Right lobe of liver (tissue), 6 donors: Measurements from ENCODE around the gene RAB35. TPM values are rescaled to one million over a fixed set of nuclear protein-coding genes. Genes with fewer than 3 reads are reported as not detected.

ENCODE experiments used
- ATAC-seq, 4 donors: fragments of 200-7000 bp; cut with Tn5 transposase; one replicate each; pipeline ENCODE4 v1.9.1; 2020; ENCODE audit warnings: mild to moderate bottlenecking in 4 of 4, moderate library complexity in 4 of 4
- DNase-seq, 3 donors: peaks; one replicate each; pipeline ENCODE4 v3.0.0-alpha.2; 2020
- H3K27ac ChIP-seq, 3 donors: fragments of 200-600 bp; one replicate each; pipeline ENCODE4 v1.8.0; 2022
- H3K27me3 ChIP-seq, 2 donors: fragments of 200-600 bp; one replicate each; pipeline ENCODE4 v1.8.0; 2022
- H3K36me3 ChIP-seq, 4 donors: fragments of 200-600 bp; sonication (generic) in 1 of 4; one replicate each; pipeline versions ENCODE4 v1.5.1 to v1.8.0; 2017 to 2022; ENCODE audit warnings: control low read depth in 1 of 4
- H3K4me1 ChIP-seq, 4 donors: fragments of 200-600 bp; sonication (generic) in 1 of 4; one replicate each; pipeline versions ENCODE4 v1.5.1 to v1.8.0; 2017 to 2022; ENCODE audit warnings: control low read depth in 1 of 4
- H3K4me3 ChIP-seq, 3 donors: fragments of 200-600 bp; one replicate each; pipeline ENCODE4 v1.8.0; 2022
- H3K9me3 ChIP-seq, 4 donors: fragments of 200-600 bp; sonication (generic) in 1 of 4; one replicate each; pipeline versions ENCODE4 v1.5.1 to v1.8.0; 2017 to 2022; ENCODE audit warnings: control low read depth in 1 of 4
- POLR2A ChIP-seq: fragments of 450-650 bp; IDR thresholded peaks from one replicate; pipeline ENCODE4 v1.6.1; 2017; ENCODE audit warnings: antibody characterized with exemption, mild to moderate bottlenecking
- WGBS: methylation state at CpG from one replicate; pipeline ENCODE4 v1.1.6; 2018; ENCODE audit warnings: low coverage, low lambda C conversion rate; ENCODE audit not compliant: insufficient coverage; ENCODE audit errors: missing lambda C conversion rate; 5-methylcytosine and 5-hydroxymethylcytosine counted together
- intact Hi-C, 2 donors: fragments of 100-400 bp; cut with DNase I; formaldehyde crosslinking; loops; one replicate each; pipeline versions ENCODE4 v1.11.2 to v1.14.1; 2022
- total RNA-seq, 6 experiments: library from RNA; depleted of rRNA in 2 of 6; stranded (reverse); fragments of >200 nt in 2 of 6; fragmentation: NEBNext Ultra II Directional in 3 of 6; extraction: Animal tissue kit (Norgen Biotek cat#: 25700) in 3 of 6; gene quantifications; one replicate each; pipeline versions ENCODE4 v1.1.0 to v1.2.4, GENCODE V29; 2016 to 2023
- TF ChIP-seq, protein P1 (sequence below), 4 donors: fragments of 200-600 bp in 3 of 4; fragments of 450-650 bp in 1 of 4; IDR thresholded peaks; one replicate each; pipeline versions ENCODE4 v1.5.1 to v1.8.0; 2016 to 2022; ENCODE audit warnings: antibody characterized with exemption in 4 of 4, mild to moderate bottlenecking in 2 of 4
- donor health status: DM: no; HTN: yes; CAD: no.
- donor health status: DM: no; HTN: no; CAD: no.
- donor health status: DM: no; HTN: no; CAD: no.
- donor health status: DM: no; HTN: yes; CAD: no.
- donor health status: DM: no; HTN: yes; CAD: no.

The RAB35 gene
- total RNA-seq, 6 experiments from 2014 or later, result 11.7 to 22.1 (median 14.7) TPM

- DNase-seq (no peak), ATAC-seq (no peak)
- Histone ChIP-seq H3K4me1 (peaks cover 0 to 3% (median 0%) of the 10 kb centered on the region in 4 donors), H3K9me3 (no peaks in the 10 kb centered on the region), H3K27me3 (no peaks in the 10 kb centered on the region), H3K27ac (no peak overlapping the region), H3K4me3 (no peak overlapping the region), H3K36me3 (peaks cover 3 to 45% (median 19%) of the 10 kb centered on the region in 4 donors)
- no CpG with 5 or more reads among the region's 11 CpGs for WGBS
- TF ChIP-seq, protein P1, sequence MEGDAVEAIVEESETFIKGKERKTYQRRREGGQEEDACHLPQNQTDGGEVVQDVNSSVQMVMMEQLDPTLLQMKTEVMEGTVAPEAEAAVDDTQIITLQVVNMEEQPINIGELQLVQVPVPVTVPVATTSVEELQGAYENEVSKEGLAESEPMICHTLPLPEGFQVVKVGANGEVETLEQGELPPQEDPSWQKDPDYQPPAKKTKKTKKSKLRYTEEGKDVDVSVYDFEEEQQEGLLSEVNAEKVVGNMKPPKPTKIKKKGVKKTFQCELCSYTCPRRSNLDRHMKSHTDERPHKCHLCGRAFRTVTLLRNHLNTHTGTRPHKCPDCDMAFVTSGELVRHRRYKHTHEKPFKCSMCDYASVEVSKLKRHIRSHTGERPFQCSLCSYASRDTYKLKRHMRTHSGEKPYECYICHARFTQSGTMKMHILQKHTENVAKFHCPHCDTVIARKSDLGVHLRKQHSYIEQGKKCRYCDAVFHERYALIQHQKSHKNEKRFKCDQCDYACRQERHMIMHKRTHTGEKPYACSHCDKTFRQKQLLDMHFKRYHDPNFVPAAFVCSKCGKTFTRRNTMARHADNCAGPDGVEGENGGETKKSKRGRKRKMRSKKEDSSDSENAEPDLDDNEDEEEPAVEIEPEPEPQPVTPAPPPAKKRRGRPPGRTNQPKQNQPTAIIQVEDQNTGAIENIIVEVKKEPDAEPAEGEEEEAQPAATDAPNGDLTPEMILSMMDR (IDR thresholded peaks at IDR 0.05), result no peak
- no peak for TF ChIP-seq POLR2A
- intact Hi-C loops, result loop anchor here in 1 of 2 donors (10.0 kb wide), 1 partner anchor 105 kb away; no protein-coding TSS in a partner anchor
These were observed 16.8 kb downstream of the RAB35 start for GRCh38 chr12:120099738-120100137.

DNA sequence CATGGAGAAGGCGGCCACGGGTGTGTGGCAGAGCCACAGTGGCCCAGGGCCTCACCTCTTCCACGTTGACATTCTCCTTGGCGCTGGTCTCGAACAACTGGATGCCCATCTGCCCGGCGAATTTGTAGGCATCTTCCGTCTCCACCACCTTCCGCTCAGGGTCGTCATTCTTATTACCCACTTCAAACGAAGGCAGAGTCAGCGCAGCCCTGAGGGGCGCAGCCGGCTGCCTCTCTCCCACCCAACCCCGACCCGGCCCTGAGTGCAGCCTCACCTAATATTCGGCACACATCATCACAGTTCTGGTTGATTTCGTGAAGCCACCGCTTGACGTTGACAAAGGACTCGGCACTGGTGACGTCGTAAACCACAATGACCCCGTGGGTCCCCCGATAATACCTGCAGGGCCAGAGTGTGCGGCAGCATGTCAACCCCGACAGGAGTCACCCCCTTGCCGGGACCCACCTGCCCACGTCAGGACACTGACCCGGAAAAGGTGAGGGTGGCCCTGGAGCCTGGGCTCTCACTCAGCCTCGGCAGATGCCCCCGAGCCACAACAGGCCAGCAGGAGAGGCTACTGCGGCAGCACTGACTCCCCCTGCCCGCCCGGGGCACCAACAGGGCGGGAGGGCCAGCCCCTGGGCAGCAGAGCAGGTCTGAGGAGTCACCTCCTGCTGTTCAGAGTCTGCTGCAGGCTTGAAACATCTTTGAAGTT, 17.6 kb downstream of the RAB35 start:
- Histone ChIP-seq H3K4me3 (no peak overlapping the region), H3K27me3 (no peaks in the 10 kb centered on the region), H3K27ac (no peak overlapping the region), H3K36me3 (peaks cover 3 to 45% (median 19%) of the 10 kb centered on the region in 4 donors), H3K4me1 (peaks cover 0 to 3% (median 0%) of the 10 kb centered on the region in 4 donors), H3K9me3 (no peaks in the 10 kb centered on the region)
- no peak for ATAC-seq
- intact Hi-C loops, result loop anchor here in 1 of 2 donors (10.0 kb wide), 1 partner anchor 104 kb away; no protein-coding TSS in a partner anchor
- TF ChIP-seq, protein P1 (IDR thresholded peaks at IDR 0.05), result no peak
- TF ChIP-seq POLR2A, result no peak
- 95% methylated on average over 17 of the region's 36 CpGs for WGBS
- no peak for DNase-seq

GRCh38 chr12:120096671-120097202, 19.8 kb downstream of the RAB35 start:
- H3K27me3 ChIP-seq, result no peaks in the 10 kb centered on the region
- no peaks in the 10 kb centered on the region for H3K9me3 ChIP-seq
- H3K36me3 ChIP-seq, result peaks cover 0 to 34% (median 12%) of the 10 kb centered on the region in 4 donors
- H3K4me1 ChIP-seq, result peaks cover 0 to 3% (median 0%) of the 10 kb centered on the region in 4 donors
- WGBS, result 94% methylated on average over 11 of the region's 34 CpGs
- no peak overlapping the region for H3K4me3 ChIP-seq
- TF ChIP-seq, protein P1 (IDR thresholded peaks at IDR 0.05), result no peak
- no peak for TF ChIP-seq POLR2A
- ATAC-seq, result no peak
- DNase-seq, result no peak
- intact Hi-C loops, result loop anchor here in 1 of 2 donors (10.0 kb wide), 1 partner anchor 102 kb away; no protein-coding TSS in a partner anchor
- H3K27ac ChIP-seq, result no peak overlapping the region

DNA sequence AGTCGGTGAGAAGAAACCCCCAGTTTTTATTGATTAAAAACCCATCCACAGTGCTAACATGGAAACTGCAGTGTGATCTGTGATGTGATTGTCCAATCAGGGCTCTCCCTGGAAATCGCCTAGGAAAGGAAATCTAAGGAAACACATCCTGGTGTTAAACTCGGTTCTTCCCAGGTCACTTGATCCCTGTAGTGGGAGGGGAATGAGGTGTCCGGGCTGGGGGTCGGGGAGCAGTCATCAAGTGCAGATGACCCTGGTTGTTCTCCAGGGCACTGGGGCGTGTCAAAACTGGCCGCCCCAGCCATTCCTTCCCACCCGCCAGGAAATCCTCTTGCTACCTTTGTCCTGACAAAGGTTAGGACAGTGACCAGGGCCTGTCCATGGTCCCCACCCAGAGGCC, 20.8 kb downstream of the RAB35 start:
- peaks cover 0 to 34% (median 12%) of the 10 kb centered on the region in 4 donors for H3K36me3 ChIP-seq
- H3K27ac ChIP-seq, result no peak overlapping the region
- WGBS, result 86% methylated on average over 2 of the region's 8 CpGs
- TF ChIP-seq POLR2A, result no peak
- TF ChIP-seq, protein P1 (IDR thresholded peaks at IDR 0.05), result no peak
- H3K9me3 ChIP-seq, result no peaks in the 10 kb centered on the region
- ATAC-seq, result no peak
- no peak for DNase-seq
- intact Hi-C loops, result loop anchor here in 1 of 2 donors (10.0 kb wide), 1 partner anchor 101 kb away; no protein-coding TSS in a partner anchor
- H3K4me1 ChIP-seq, result no peaks in the 10 kb centered on the region
- H3K27me3 ChIP-seq, result no peaks in the 10 kb centered on the region
- H3K4me3 ChIP-seq, result no peak overlapping the region
